Activated CD4-positive, CD25-positive, alpha-beta regulatory T cell treated with anti-CD3 and anti-CD28 coated beads, Interleukin-2, amount 50 U/mL, for 72 hours (primary cell): ENCODE data around the gene SYK.
"Not testable (repeated sequence)": the region's sequence is repeated elsewhere in the genome, so short reads cannot be mapped to it uniquely, and the experiment has no call there.

Experiments used
- DNase-seq: peaks from one replicate; pipeline ENCODE4 v3.0.0; 2021

SYK gene

DNA sequence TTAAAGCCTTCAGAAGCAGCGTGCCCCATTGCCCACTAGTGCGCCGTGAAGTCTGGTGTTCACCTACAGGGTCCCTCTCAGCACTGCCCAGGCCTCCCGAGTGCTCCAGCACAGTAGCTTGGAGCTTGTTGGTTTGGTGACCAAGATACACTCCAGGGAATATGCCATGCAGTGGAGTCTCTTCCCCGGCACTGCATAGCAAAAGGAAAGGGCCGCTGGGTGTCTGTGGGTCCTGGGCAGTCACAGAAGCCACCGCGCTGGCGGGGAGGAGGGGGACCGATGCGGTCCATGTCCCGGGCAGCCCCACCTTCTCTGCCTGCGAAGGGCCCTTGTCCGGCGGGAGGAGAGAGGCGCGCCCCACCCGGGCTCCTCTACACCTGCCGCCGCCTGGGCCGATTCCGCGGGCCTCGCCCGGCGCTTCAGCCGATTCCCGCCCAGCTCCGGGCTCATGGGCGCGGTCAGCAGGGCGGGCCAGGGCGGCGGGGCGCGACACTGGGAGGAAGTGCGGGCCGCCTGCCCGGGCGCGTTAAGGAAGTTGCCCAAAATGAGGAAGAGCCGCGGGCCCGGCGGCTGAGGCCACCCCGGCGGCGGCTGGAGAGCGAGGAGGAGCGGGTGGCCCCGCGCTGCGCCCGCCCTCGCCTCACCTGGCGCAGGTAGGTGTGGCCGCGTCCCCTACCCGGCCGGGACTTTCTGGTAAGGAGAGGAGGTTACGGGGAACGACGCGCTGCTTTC lies at the start of gene SYK:
SYK (plus strand) TSS at position 579 of the 732 bp plus-strand sequence. CDS start 42,080 bp downstream, outside the sequence.
- DNase-seq, result no peak

DNA sequence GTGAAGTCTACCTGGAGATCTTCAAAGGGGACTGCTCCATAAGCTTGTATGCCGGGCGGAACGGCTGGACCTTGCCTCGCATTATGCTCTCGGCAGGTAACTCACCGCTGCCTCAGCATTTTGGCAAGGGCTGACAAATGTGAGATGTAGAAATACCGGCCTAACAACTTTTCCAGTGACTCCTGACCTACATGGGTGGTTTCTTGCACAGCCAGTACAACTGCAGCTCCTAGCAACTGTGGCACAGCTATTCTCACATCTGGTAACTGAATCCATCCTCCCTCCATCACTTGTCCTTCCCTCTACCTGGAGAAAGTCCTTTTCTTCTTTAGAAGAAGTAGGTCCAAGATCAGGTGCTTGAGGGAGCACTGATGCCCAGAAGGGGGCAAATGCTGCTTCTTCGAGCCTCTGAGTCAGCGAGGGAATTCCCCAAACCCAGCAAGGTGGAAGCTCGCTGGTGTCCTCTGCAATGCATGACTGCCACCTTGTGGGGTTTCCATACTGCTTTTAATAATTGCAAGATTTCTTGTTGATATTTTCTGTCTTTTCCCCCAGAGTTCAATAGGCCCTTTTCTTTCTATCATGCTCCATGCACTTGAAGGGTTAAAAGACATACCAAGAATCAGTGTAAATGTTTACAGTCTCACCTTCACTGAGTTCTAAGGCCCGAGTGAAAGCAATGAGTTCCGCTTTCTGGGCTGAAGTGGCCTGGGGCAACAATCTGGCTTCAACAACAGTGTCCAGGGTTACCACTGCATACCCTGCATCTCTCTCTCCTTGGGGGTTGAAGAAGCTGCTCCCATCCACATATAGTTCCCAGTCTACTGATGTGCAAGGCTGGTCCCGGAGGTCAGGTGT lies 45.9 kb upstream of the SYK start:
- peak; percentile 43 for DNase-seq

DNA sequence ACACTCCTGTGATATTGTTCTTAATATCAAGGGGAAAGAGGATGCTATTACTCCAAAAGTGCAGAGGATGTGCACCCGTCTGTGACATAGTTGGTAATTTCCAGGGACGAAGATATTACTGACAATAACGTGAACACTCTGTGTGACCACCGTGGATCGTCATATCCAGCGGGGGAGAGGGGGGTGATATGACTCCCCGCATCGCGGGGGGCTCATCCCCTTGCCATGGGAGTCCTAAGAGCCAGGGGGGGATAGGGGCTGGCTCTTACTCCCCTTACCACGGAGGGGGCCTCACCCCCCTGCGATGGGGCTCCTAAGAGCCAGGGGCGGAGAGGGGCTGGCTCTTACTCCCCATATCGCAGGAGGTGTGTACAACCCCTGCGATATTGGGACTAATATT lies 41.0 kb upstream of the SYK start:
- not testable (repeated sequence) for DNase-seq

DNA sequence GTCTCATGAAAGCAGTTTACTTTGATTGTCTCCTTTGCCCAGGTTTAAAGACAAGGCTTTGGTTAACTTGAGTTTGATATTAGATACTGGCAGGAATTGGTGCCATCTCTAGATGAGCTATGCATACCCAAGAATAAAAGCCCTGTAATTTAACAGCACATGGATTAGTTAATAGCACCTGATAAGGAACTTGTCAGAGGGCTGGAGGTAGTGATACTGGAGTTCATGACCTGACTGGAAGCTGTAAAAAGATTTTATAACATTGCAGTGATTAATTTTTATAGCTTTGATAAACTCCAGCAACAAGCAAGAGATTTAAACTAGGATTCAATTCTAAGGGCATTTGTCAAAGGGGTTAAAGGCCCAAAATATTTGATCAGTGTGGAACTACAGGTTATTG lies 34.9 kb upstream of the SYK start:
- DNase-seq, result no peak

DNA sequence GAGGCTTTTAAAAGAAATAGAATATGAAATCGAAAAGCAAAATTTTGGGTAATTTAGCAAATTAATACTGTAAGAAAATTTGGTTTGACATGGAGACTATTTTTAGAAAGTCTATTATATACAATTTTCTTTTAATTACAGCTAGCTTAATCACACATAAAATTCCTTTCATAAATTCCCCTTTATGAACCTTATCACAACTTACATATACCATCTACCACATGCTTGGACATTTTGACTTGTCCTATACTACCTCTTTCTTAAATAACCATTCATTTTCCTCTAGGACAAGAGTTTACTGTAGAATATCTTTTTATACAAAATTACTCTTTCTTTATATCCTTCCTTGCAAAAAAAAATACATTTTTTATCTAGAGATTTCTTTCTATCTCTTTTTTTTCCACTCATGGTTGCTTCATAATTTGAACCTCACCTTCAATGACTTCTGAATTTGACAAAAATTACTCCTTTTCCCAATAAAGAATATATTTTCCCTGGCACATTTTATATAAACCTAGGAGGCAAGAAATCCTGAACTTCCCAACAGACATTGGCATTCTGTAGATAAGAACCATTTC lies 34.0 kb upstream of the SYK start:
- no peak for DNase-seq

DNA sequence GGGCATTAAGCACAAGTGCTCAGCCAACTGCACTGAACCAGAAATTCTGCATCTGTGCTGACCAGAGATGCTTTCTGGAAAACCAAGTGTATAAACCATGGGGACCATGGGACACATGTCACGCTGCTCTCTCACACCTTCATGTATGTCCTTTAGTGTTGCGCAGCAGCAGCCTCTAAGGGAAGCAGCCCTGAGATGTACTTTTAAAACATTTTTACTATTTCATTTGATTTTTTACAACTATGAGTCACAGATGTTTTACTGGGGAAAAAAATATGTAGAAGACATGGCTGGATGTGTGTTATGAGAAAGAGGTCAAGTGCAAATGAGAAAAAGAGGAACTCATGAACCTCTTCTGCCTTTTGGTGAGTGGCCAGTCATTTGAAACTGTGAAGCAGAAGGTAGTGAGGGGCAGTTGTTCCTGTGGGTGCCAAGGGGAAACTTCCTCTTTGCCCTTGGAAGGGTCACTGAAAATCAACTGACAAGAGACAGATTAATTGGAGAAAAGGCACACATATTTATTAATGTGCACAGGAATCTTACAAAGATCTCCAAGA lies 31.4 kb upstream of the SYK start:
- DNase-seq, result no peak

DNA sequence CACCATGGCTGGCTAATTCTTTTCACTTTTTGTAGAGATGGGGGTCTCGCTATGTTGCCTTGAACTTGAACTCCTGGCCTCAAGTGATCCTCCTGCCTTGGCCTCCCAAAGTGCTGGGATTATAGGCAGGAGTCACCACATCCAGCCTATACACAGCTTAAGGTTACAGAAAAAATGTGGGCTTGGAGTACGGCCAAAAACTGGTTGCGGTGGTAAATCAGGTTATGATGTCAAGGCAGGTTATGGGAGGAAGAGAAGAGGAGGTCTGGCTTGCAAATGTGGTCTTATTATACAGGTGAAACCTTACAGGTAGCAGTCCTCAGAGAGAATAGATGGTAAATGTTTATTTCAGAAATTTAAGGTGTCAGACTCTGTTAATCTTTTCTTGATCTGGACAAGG lies 30.7 kb upstream of the SYK start:
- no peak for DNase-seq

DNA sequence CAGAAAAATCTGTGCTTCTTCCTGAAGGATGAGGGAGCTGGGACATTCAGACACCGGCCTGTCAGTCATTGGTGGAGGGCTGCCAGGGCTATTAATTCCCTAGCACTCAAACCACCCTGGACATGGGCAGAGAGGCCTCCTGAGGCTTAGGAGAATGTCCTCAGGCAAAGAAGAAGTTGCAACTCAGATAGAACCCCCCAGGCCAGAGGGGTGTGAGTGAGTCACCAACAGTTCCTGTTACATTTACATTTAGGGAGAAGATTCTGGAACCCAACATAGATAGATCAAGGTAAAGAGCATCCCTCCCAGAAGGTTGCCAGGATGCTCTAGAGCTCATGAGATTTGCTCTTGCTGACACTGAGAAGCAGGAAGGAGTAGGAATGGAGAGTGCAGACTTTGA lies 29.2 kb upstream of the SYK start:
- DNase-seq, result no peak

DNA sequence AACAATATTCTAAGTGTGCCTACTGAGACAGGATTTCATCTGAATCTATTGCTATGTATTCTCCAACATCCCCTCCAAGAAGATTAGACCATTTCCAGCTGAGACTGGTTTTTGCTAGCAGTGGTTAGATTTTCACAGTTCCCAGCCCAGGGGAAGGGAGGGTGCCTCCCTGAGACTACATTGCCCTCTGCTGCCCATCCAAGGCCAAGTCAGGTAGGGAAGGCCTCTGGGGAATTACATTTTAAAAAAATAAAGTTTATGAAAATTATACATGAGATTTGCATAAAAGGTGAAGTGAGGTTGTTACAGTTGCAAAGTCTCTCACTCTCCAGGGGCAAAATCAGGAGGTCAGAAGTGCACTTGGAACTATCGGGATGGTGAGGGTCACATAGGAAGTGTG lies 28.0 kb upstream of the SYK start:
- no peak for DNase-seq

DNA sequence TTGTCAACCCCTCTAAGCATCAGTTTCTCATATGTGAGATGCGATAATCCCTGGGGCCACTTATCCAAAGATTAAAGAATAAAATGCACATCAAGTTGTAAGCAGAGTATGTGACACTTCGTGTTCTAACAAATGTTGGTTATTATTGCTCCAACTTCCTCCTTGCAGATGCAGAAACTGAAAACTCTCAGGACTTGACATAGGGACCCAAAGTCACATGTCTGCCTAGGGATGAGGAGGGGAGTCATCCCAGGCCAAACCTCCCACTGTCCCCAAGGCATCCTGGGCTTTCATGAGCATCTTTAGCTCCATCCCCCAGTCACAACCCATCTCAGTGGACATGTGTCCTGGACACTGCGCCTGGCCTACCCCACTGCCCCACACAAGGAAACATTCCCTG lies 27.5 kb upstream of the SYK start:
- DNase-seq, result no peak

DNA sequence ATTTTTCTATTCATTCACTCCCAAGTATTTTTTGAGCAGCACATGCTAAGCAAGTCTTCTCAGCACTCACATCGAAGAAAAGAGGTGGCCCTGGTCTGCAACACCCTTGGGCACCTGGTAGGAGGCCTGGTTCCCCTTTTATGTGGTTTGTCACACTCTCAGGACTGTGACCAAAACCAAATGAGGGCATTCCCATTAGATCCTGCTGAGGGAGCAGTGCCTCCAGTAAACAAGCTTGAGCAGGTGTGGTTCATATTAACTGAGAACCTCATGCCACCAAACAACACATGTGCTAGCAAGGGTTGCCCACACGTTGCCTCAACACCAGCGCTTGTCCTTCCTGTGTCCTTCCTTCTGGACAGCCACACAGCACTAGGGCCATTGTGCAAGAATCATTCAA lies 26.9 kb upstream of the SYK start:
- no peak for DNase-seq

DNA sequence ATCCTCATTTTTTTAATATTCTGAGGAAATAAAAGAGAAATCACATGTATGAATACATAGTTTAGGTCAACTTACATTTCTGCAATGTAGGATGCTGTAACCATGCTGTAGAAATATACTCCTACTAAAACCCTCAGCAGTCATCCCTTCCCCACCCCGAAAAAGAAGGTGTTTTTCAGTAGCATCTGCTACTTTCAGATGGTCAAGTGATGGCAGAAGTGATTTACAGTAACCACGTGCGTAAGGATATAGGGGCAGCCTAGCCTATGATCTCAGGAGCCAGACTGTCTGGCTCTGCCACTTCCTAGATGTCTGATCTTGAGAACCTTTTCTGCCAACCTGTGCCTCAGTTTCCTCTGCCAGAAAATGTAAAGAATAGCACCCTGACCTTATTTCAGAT lies 26.0 kb upstream of the SYK start:
- DNase-seq, result no peak

DNA sequence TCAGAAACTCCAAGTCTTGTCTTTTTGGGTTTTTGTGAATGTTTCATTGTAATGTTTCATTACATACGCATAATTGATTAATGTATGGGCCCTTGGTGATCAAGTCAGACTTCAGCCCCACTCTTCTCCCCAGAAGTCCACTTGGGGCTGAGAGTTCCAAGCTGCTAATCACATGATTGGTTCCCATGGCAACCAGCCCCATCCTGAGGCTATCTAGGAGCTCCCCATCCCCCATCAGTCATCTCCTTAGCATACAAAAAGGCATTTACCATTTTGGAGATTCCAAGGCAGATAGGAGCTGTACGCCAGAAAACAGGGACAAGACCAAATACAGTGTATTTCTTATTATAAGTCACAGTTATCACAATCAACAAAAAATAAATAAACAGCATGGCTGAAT lies 22.9 kb upstream of the SYK start:
- DNase-seq, result no peak

DNA sequence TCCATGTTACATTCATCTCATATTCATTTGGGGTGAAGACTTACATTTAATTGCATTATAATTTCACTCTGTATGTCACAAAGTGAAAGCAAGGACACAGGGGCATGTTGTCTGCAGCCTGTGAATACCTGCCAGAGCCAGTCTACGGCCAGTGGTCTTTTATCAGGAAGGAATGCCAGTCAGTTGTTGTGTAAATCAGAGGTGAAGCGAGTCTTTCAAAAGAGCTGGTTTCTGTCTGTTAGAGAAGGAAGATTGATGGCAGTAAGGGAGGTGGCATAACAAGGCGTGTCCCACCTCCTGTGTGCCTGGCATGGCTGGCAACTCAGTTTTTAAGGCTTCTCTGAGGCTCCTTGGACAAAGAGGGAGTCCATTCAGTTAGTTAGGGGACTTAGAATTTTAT lies 18.1 kb upstream of the SYK start:
- no peak for DNase-seq

DNA sequence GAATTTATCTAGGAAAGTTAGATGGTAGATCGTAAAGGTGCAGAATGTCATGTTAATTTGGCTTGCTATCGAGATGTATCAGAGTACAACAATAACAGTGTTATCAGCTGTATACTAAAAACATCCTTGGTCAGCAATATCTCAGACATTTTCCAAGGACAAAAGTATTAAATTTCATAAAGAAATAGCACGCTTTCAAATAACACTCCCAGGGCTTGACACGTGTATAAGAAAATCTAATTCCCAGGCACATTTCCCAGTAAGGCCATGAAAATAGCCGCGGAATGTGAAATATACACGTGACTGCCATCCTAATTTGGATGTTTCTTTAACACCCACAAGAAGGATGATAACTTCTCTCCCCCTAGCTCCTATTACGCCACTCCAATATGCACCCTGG lies 17.7 kb upstream of the SYK start:
- DNase-seq, result no peak

DNA sequence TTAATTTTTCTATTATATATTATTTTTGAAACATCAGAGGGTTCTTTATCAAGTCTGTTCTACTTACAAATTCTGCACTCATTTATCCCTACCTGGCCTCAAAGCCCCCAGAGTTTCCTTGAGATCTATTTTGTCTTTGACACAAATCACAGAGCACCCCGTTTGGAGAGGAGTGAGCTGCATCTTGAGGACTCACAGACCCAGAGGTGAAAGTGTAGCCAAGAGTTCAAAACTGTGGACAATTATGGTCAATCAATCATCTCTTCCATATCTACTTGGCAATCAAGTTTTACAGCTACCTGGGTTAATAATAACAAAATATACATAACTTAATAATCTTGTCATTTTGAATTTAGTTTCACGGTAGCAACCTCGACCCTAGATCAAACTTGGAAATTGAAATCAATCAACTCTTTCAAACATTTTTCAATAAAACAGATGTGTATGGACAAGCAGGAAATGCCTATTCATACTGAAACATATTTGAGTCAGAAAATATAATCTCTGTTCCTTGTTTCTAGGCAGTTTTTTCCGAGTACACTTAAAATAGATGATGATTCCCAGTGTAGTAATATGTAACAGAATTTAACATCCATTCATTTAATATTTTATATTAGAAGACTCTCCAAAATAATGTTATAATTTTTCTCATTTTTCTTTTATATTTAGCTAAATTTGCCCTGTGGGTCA lies 13.7 kb upstream of the SYK start:
- no peak for DNase-seq

DNA sequence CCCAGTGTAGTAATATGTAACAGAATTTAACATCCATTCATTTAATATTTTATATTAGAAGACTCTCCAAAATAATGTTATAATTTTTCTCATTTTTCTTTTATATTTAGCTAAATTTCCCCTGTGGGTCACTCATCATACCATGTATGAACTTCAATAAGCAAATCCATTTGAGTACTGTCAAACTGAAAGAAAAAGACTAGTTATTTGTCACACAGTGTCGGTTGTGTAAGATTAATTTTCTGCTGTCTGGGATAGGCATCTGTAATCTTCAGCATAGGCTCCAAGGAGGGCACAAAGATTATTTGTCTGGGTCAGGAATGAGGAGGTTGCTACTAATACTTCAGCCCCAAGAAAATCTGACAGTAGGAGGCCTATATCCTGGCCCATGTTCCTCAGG lies 13.1 kb upstream of the SYK start:
- DNase-seq, result not testable (repeated sequence)

DNA sequence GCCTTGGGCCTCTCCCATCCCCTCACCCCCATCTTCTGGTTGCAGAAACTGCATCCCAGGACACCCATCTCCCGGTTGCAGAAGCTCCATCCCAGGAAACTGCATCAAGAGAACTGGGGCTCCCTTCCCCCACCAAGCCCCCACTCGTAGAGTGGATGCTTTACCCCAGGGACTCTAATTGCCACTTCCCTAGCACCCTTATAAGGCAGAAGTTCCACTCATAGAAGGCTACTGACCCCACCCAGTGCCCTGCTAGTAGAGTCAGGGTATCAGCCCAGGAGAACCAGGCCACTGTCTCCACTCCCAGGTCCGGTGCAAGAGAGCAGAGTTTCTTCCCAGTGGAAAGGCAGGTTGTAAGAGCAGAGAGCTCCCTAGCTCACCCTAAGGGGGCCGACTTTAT lies 12.2 kb upstream of the SYK start:
- DNase-seq, result no peak

DNA sequence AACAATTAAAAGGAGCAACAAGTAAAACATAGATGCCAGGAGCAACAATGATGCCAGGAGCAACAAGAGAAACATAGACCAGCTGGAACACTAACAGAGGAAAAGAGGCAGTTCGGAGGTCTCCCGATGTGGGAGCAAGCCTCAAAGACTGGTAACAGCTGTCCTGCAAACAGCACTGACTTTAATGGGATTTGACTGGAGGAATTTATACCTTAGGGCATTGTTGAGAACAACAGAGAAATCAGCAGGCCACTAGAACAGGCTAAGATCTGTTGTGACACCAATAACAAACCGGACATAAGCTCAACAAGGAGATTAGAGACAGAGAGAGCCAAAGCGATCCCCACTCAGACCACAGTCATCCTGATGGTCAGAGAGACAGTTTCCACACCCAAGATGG lies 11.8 kb upstream of the SYK start:
- no peak for DNase-seq

DNA sequence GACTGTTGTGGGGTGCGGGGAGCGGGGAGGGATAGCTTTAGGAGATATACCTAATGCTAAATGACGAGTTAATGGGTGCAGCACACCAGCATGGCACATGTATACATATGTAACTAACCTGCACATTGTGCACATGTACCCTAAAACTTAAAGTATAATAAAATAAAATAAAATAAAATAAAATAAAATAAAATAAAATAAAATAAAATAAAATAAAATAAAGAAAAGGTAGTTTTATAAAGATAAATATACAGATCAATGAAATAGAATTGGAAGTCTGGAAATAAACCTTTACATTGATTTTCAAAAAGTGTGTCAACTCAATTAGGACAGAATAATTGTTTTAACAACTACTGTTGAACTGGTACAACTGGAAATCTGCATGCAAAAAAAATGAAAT lies 8.6 kb upstream of the SYK start:
- not testable (repeated sequence) for DNase-seq

DNA sequence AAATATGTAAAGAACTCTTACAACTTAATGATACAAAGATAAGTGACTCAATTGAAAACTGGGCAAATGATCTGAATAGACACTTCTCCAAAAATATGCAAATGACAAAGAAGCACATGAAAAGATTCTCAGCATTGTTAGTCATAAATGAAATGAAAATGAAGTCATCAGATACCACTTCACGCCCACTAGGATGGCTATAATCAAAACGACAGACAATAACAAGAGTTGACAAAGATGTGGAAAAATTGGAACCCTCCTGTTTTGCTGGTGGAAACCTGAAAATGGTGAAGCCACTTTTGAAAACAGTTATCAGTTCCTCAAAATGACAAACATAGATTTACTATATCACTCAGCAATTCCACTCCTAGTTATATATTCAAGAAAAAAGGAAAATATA lies 7.9 kb upstream of the SYK start:
- no peak for DNase-seq

DNA sequence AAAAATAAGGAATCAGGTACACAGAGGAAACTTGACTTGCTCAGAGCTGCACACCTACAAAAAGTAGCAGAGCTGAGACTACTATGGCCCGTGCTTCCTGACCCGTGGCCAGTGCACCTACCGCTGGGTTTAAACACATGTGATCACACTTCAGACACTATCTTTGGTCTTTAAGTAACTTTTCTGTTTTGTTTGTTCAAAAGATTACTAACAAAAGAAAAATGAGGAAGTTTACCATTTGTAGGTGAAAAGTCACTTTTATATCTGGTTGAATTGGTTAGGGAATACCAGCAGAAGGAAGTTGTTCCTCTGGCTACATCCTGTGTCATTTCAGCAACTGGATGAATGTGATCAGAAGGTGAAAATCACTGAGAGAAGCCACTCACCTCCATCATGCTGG lies 6.5 kb upstream of the SYK start:
- DNase-seq, result no peak

DNA sequence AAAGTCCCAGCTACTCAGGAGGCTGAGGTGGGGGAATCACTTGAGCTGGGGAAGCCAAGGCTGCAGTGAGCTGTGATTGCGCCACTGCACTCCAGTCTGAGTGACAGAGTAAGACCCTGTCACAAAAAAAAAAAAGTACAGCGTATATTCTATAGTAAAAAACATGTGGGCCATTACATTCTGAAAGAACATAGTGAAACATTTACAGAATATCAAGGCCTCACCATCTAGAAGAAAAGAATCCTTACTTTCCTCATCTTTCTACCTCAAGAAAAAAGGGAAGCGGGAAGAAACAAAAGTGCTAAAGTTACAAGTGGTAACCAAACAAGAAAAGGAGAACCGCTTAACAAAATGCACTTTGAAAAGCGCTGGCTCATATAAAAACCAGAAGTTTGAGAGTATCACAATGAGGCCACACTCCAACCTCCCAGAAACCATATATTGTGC lies 5.7 kb upstream of the SYK start:
- no peak for DNase-seq
